Endothelial cell of umbilical vein (primary cell): ENCODE measurements around the gene PCYOX1L. TPM values are rescaled to one million over a fixed set of nuclear protein-coding genes. Genes with fewer than 3 reads are reported as not detected.

Experiments used
- BruUV-seq: library from RNA; stranded (reverse); fragments of 400-500 nt; replicated peaks from 2 replicates; lab custom pipeline; 2021; lab: Mats Ljungman, UMichigan
- CTCF ChIA-PET: fragments of 300-600, 350-600 bp; sonication (Branson Sonifier 250); formaldehyde crosslinking; loops from one replicate; lab custom pipeline; 2021; ENCODE audit warnings: antibody characterized with exemption, inconsistent platforms; lab: Charles Lee
- POLR2A ChIA-PET: fragments of 300-600, 350-600 bp; sonication (Branson Sonifier 250); formaldehyde crosslinking; loops from one replicate; lab custom pipeline; 2021; ENCODE audit warnings: antibody characterized with exemption, inconsistent platforms; lab: Charles Lee
- DNase-seq: peaks from one replicate; pipeline ENCODE4 v3.0.0-alpha.2; 2011; ENCODE audit warnings: low read depth, low spot score
- FAIRE-seq: peaks from 2 replicates; lab custom pipeline; 2011; peaks lifted over from hg19 to GRCh38; lab: Jason Lieb, UNC
- H2AFZ ChIP-seq: 2 replicates; pipeline ENCODE4 v1.6.0; 2012; ENCODE audit warnings: low read depth, low read length, control low read depth, inconsistent platforms
- H3K27ac ChIP-seq: 2 replicates; pipeline ENCODE4 v1.5.1; 2011; ENCODE audit warnings: low read depth, mild to moderate bottlenecking, control low read depth, low read length, moderate library complexity; ENCODE audit not compliant: insufficient read depth
- H3K27me3 ChIP-seq, 2 experiments: 2 replicates each; pipeline versions ENCODE4 v1.6.0 to v1.6.1; 2011; ENCODE audit warnings: low read length in 2 of 2, mixed read lengths in 1 of 2; ENCODE audit not compliant: control insufficient read depth in 2 of 2, insufficient read depth in 2 of 2
- H3K36me3 ChIP-seq, 2 experiments: 2 replicates in 1 of 2; 3 replicates in 1 of 2; pipeline ENCODE4 v1.5.1; 2011; ENCODE audit warnings: low read length in 2 of 2, mild to moderate bottlenecking in 1 of 2, moderate library complexity in 1 of 2; ENCODE audit not compliant: control insufficient read depth in 2 of 2, insufficient read depth in 2 of 2; ENCODE audit errors: extremely low read depth in 1 of 2
- H3K4me1 ChIP-seq: 3 replicates; pipeline ENCODE4 v1.5.1; 2011; ENCODE audit warnings: mild to moderate bottlenecking, low read length; ENCODE audit not compliant: control insufficient read depth, insufficient read depth; ENCODE audit errors: extremely low read depth
- H3K4me2 ChIP-seq: 2 replicates; pipeline ENCODE4 v1.6.1; 2011; ENCODE audit warnings: low read length, control low read depth, mixed read lengths; ENCODE audit not compliant: insufficient read depth
- H3K4me3 ChIP-seq, 3 experiments: fragments of 200-600 bp in 1 of 3; sonication (generic), shearing (Covaris generic) in 1 of 3; replicated peaks in 1 of 3; 2 replicates each; pipeline ENCODE4 v1.5.1; 2011 to 2016; ENCODE audit warnings: control low read depth in 3 of 3, low read length in 3 of 3, mild to moderate bottlenecking in 2 of 3, inconsistent platforms in 1 of 3, low read depth in 1 of 3, moderate library complexity in 1 of 3; ENCODE audit not compliant: insufficient read depth in 1 of 3
- H3K79me2 ChIP-seq: 2 replicates; pipeline ENCODE4 v1.6.0; 2012; ENCODE audit warnings: low read length, inconsistent platforms; ENCODE audit not compliant: control insufficient read depth, insufficient read depth
- H3K9ac ChIP-seq: replicated peaks from 2 replicates; pipeline ENCODE3; 2011; ENCODE audit warnings: low read length, control low read depth; ENCODE audit not compliant: insufficient read depth; ENCODE audit errors: extremely low read depth
- H3K9me1 ChIP-seq: replicated peaks from 3 replicates; pipeline ENCODE4 v1.6.0; 2011; ENCODE audit warnings: mild to moderate bottlenecking, low read length; ENCODE audit not compliant: control insufficient read depth, insufficient read depth; ENCODE audit errors: extremely low read depth
- H3K9me3 ChIP-seq: replicated peaks from 2 replicates; pipeline ENCODE4 v1.5.1; 2012; ENCODE audit warnings: low read length, inconsistent platforms; ENCODE audit not compliant: control insufficient read depth, insufficient read depth
- H4K20me1 ChIP-seq: replicated peaks from 2 replicates; pipeline ENCODE3; 2011; ENCODE audit warnings: mild to moderate bottlenecking, low read length; ENCODE audit not compliant: control insufficient read depth, insufficient read depth; ENCODE audit errors: extremely low read depth
- CTCF ChIP-seq, 2 donors: IDR thresholded peaks; 1 replicate in 1 of 2; 2 replicates in 1 of 2; pipeline ENCODE4 v1.5.1; 2011; ENCODE audit warnings: low read length in 2 of 2, mild to moderate bottlenecking in 2 of 2, moderate library complexity in 2 of 2, control low read depth in 1 of 2, inconsistent platforms in 1 of 2, low read depth in 1 of 2; ENCODE audit not compliant: insufficient read depth in 1 of 2; ENCODE audit errors: extremely low read depth in 1 of 2
- EZH2 ChIP-seq: IDR thresholded peaks from 2 replicates; pipeline ENCODE4 v1.6.1; 2012; ENCODE audit warnings: borderline replicate concordance, low read depth, mild to moderate bottlenecking, moderate library complexity, low read length, inconsistent platforms; ENCODE audit not compliant: severe bottlenecking
- FOS ChIP-seq: IDR thresholded peaks from 2 replicates; pipeline ENCODE4 v1.6.1; 2011; ENCODE audit warnings: mild to moderate bottlenecking, low read length, moderate library complexity, borderline replicate concordance; ENCODE audit not compliant: insufficient read depth
- GATA2 ChIP-seq: IDR thresholded peaks from 2 replicates; pipeline ENCODE4 v1.7.0; 2011; ENCODE audit warnings: low read depth, mild to moderate bottlenecking, moderate library complexity, mixed read lengths, low read length; ENCODE audit not compliant: insufficient read length, insufficient read depth
- JUN ChIP-seq: IDR thresholded peaks from 2 replicates; pipeline ENCODE4 v1.6.1; 2011; ENCODE audit warnings: borderline replicate concordance, low read depth; ENCODE audit not compliant: insufficient read length, insufficient read depth
- MAX ChIP-seq: IDR thresholded peaks from 2 replicates; pipeline ENCODE4 v1.6.1; 2011; ENCODE audit not compliant: insufficient read depth, insufficient read length
- MYC ChIP-seq: IDR thresholded peaks from one replicate; pipeline ENCODE4 v1.6.1; 2011; ENCODE audit warnings: mild to moderate bottlenecking, low read depth, low read length
- POLR2A ChIP-seq: IDR thresholded peaks from 2 replicates; pipeline ENCODE4 v1.6.1; 2012; ENCODE audit warnings: low read depth, mild to moderate bottlenecking, control low read depth, low read length
- POLR2AphosphoS5 ChIP-seq: IDR thresholded peaks from 2 replicates; pipeline ENCODE4 v1.6.1; 2012; ENCODE audit warnings: low read depth, mild to moderate bottlenecking, control low read depth, low read length, moderate library complexity; ENCODE audit not compliant: insufficient read depth
- dilution Hi-C: fragments of 300-500 bp; cut with MboI; formaldehyde crosslinking; loops from one replicate; pipeline ENCODE4 v1.15.0; 2019; ENCODE audit warnings: low sequenced_read_pairs; ENCODE audit not compliant: extremely low pct_ligation_motif_present
- intact Hi-C: fragments of 100-400 bp; cut with micrococcal nuclease; formaldehyde crosslinking; loops from one replicate; pipeline ENCODE4 v1.10.0; 2022
- polyA plus RNA-seq, 4 experiments: library from polyadenylated mRNA; depleted of rRNA in 3 of 4; stranded (reverse) in 3 of 4; unstranded in 1 of 4; fragments of >200 nt; gene quantifications; 2 replicates each; pipeline versions ENCODE4 v1.2.1 to v1.2.3, GENCODE V29; 2011 to 2012; ENCODE audit warnings: missing spikeins in 1 of 4
- total RNA-seq: library from RNA; stranded (reverse); gene quantifications from 2 replicates; pipeline ENCODE4 v1.2.3, GENCODE V29; 2021

Gene PCYOX1L
- total and polyA plus RNA-seq, 2 donors (not counting 3 experiments of a cell fraction or from before 2014, with no cell fraction given), result 23.3 to 28.1 TPM

- Histone ChIP-seq H3K79me2 (no peaks in the 10 kb centered on the region), H3K4me1 (no peaks in the 10 kb centered on the region), H3K27ac (no peak overlapping the region), H2AFZ (no peak overlapping the region), H3K4me2 (no peak overlapping the region), H3K27me3 (peaks cover 0 to 1% of the 10 kb centered on the region in 2 experiments), H3K36me3 (no peaks in the 10 kb centered on the region), H3K9me1 (no peaks in the 10 kb centered on the region), H3K9me3 (no peaks in the 10 kb centered on the region), H3K9ac (no peak overlapping the region), H4K20me1 (no peaks in the 10 kb centered on the region), H3K4me3 (no peak overlapping the region)
- no TSS peak for BruUV-seq
- FAIRE-seq (no peak), DNase-seq (no peak)
- intact Hi-C loops, result no loop called here
- CTCF ChIA-PET, result interaction anchor here (0.7 to 1.8 kb wide), 3 partner anchors 8 to 37 kb away, joined by 4 to 5 read pairs (median 5); no protein-coding TSS in a partner anchor
- POLR2A ChIA-PET, result interaction anchor here (0.5 kb wide), 1 partner anchor 820 kb away, joined by 3 read pairs; no protein-coding TSS in a partner anchor
- TF ChIP-seq EZH2, result no peak
- dilution Hi-C loops, result no loop called here
Observed at GRCh38 chr5:149404746-149405549, 47.1 kb downstream of the PCYOX1L start.

GRCh38 chr5:149405550-149406202, 47.8 kb downstream of the PCYOX1L start:
- no peaks in the 10 kb centered on the region for H3K9me3 ChIP-seq
- H3K9me1 ChIP-seq, result no peaks in the 10 kb centered on the region
- FAIRE-seq (no peak), DNase-seq (no peak)
- CTCF ChIA-PET, result interaction anchor here (1.5 to 1.8 kb wide), 2 partner anchors 24 to 38 kb away, joined by 4 to 5 read pairs; no protein-coding TSS in a partner anchor
- POLR2A ChIA-PET, result interaction anchor here (0.5 kb wide), 1 partner anchor 819 kb away, joined by 3 read pairs; no protein-coding TSS in a partner anchor
- H3K4me2 ChIP-seq, result no peak overlapping the region
- no peaks in the 10 kb centered on the region for H3K79me2 ChIP-seq
- intact Hi-C loops, result no loop called here
- H3K9ac ChIP-seq, result no peak overlapping the region
- peaks cover 0 to 1% of the 10 kb centered on the region in 2 experiments for H3K27me3 ChIP-seq
- TF ChIP-seq EZH2 (no peak), GATA2 (no peak), CTCF (IDR thresholded peaks at IDR 0.05; ENCODE audit: extremely low read depth in 1 of 2, insufficient read depth in 1 of 2, low read depth in 1 of 2, low read length in 2 of 2) (no peak), POLR2A (no peak), FOS (no peak), JUN (no peak), POLR2AphosphoS5 (no peak), MYC (no peak), MAX (no peak)
- no peak overlapping the region for H2AFZ ChIP-seq
- no peaks in the 10 kb centered on the region for H4K20me1 ChIP-seq
- dilution Hi-C loops, result no loop called here
- H3K4me1 ChIP-seq, result no peaks in the 10 kb centered on the region
- no peaks in the 10 kb centered on the region for H3K36me3 ChIP-seq
- no peak overlapping the region for H3K4me3 ChIP-seq
- no peak overlapping the region for H3K27ac ChIP-seq
- BruUV-seq, result no TSS peak
